CD4-positive, alpha-beta T cell treated with Interleukin-21 for 1 hour (primary cell): ENCODE data around the gene CCDC9B.
A peak's percentile ranks its signal among the peaks of the same experiment; 100 is the strongest.

Experiments used
- DNase-seq: peaks from one replicate; pipeline ENCODE4 v3.0.0-alpha.2; 2020

CCDC9B gene

DNA sequence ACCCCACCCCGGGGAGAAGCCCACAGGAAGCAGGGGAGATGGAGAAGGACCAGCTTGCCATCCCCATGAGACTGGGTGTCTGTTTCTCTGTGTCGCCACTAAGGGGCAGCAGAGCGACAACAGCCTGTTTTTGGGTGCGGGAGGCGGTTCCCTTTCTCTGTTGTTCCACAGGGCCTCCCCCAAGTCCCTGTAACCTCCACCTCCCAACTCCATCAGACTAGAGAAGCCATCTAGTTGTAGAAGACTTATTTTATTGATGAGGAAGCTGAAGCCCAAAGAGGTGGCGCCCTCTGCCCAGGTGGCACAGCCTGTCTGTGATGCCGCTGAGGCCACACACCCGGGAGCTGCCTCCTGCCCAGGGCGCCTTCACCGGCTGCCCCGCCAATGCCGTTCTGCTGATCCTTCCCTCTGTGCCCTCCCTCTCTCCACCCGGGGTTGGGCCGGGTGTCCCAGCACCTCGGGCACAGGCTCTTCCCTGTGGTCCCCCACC is 3.9 kb upstream of the CCDC9B start:
- DNase-seq = peak; percentile 79

GRCh38 chr15:40344217-40344616 is 3.5 kb upstream of the CCDC9B start:
- DNase-seq = no peak

DNA sequence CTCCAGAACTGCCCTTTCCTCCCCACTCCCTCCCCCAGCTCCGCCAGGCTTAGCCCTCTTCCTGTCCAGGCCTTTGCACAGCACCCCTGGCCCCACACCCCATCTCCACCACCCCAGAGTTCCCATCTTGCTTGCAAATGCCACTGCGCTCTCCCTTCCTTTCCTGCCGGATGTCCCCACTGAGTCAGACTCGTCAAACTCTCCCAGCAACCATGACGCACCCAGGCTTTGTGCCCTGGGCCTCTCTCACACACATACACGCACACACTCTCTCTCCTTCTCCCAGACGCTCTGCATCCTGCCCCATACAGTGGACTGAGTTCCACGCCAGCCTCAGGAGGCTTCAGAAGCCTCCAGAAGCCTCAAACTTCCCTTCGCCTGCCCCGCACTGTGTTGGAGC is 2.8 kb upstream of the CCDC9B start:
- DNase-seq = no peak

DNA sequence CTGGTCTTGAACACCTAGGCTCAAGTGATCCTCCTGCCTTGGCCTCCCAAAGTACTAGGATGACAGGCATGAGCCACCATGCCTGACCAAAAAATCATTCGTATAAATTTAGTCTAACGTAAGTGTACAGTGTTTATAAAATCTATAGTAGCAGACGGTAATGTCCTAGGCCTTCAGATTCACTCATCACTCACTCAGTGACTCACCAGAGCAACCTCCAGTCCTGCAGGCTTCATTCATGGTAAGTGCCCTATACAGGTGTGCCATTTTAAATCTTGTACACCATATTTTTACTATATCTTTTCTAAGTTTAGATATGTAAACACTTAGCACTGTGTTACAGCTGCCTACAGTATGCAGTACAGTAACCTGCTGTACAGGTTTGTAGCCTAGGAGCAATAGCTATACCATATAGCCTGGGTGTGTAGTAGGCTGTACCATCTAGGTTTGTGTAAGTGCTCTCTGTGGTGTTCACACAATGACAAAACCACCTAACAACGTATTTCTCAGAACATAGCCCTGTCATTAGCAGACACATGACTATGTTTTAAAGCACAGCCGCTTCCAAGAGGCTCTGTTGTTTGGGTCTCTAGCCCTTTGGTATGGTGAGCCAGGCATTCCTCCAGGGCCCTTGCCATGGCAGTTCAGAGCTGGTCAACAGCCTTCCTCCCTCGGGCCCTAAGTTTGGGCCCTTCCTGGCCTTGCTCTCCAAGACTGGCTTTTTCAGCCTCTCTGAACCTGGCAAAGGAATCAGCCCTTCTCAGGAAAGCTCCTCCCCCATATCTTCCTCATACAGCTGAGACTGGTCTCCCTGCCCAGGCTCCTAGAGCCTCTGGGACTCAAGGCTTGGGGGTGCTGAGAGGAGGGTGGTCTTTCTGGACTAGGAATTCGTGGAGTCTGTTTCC is 1.9 kb upstream of the CCDC9B start:
- no peak for DNase-seq

- no peak for DNase-seq
Observed at GRCh38 chr15:40340038-40340739, 550 bp downstream of the CCDC9B start.

DNA sequence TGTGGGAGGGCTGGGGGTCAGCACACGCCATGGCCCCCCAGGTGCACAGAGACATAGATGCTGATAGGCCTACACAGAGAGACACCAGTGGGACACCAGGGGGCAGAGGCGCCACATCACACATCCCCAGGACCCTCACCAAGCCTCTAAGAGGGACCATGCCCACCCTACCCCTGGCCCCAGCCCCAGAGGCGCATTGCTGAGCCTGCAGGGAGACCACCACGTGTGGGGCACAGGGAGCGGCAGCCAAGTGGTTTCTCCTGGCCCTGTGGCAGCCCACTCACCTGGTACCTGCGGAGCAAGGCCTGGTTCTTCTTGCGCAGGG is 1.2 kb downstream of the CCDC9B start:
- no peak for DNase-seq

- DNase-seq = no peak
Observed at GRCh38 chr15:40338921-40339620, 1.7 kb downstream of the CCDC9B start.

DNA sequence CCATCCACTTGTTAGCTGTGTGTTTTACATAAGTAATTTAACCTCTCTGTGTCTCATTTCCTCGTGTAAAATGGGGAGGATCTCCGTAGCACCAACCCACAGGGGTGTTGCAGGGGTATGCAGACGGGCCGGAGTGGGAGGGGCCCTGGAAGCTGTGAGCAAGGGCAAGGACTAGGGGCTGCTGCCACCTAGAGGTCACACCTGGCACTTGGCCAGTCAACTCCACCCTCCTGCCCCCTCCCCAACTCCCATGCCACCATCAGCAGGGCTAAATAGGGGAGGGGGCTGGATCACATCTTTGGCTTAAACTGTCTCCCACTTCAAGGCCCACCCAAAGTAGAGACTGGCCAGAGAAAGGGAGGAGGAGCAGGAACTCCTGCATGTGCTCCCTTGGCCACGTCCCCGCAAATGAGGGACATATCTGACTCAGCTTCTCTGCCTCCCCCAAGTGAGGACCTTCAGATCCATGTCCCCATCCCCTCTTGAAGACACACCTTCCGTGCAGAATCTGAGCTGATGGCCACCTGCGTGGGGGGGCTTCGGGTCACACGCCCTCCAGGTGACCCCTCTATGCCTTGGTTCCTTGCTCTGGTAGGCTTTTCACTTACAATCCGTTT is 2.6 kb downstream of the CCDC9B start:
- DNase-seq = peak; percentile 79

DNA sequence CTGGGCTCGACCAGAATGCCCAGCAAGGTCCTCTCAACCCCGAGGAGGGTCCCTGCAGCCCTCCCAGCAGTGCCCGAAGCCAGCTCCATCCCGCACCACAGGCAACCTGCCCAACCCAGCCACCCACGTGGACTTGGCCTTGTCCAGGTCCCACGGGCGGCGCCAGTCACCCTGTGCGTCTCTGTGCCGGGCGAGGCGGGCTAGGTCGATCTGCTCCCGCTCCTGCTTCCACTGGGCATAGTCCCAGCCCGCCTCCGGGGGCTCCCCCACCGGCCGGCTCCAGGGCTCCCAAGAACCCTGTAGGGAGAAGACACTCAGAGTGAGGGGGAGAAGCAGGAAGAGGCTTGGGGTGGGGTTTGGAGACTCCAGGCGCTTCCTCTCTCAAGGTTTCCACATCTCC is 3.1 kb downstream of the CCDC9B start:
- DNase-seq = no peak

DNA sequence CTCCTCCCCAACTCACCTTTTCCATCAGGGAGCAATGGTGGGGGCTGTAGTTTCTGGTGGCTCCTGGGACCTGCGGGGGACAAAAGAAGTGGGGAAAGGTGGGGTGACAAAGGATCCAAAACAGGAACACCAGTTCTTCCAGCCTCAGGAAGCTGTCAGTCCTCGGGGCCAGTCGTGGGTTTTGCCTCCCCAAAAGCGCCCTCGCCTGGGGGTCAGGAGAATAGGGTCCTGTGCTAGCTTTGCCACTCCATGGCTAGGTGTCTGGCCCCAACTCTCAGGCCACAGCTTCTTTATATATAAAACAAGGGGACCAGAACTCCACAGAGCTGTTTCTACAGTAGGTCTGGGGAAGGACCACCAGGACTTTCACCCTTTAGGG is 4.0 kb downstream of the CCDC9B start:
- no peak for DNase-seq

GRCh38 chr15:40335938-40336743 is 4.6 kb downstream of the CCDC9B start:
- no peak for DNase-seq

- no peak for DNase-seq
Observed at GRCh38 chr15:40334941-40335795, 5.6 kb downstream of the CCDC9B start.

- DNase-seq = no peak
Observed at GRCh38 chr15:40334541-40334940, 6.2 kb downstream of the CCDC9B start.

DNA sequence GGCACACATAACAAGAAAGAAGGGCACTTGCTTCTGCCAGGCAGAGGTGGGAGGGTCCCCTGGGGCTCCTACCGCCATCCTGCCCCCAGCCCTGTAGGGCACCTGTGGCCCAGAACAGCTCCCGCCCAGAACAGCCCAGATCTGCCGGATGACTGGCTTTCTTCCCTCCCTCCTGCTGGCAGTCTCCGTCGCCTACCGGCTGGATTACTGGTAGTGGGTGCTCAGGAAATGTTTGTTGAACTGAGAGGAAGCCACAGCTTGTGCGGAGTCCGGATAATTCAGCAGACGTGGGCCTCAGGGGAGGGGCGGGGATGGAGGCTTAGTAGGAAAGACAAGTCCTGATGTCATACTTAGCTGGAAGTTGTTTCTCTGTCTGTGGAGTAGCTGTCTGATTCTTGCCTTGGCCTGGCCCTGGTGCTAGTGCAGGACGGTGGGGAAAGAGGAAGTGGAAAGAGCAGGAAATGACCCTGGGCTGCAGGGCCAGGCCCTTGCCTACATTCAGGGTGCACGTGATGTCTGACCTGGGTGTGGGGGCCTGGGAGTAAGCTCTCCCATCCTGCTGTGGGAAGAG is 6.7 kb downstream of the CCDC9B start:
- DNase-seq = peak; percentile 36

DNA sequence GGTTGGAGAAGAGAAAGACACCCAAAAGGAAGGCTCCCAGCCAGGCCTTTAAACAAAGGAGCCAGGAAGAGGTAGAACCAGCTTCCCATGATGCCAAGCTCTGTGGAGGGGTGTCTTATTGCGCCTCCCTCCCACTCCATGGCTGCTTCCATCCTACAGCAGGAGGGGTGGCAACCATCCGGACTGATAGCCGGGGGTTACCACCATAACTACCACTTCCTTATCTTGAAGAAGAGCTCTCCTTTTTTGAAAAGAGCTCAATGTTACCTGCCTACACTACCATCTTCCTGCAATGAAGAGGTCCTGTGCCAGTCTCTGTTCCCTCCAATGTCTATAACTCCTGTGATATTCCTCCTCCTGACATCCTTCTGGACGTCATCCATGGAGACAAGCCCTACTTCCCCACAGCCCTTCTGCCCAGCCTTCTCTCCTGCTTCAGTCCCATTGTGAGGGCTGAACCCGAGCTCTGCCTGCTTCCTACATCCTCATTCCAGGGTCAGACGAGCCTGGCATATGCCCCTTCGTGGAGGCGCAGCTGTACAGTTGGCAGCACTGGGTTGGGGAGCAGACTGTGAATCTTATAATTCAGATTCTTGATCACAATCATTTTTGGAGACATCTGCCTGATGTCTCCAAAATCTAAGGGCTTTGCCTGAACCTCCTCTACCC is 8.5 kb downstream of the CCDC9B start:
- no peak for DNase-seq

DNA sequence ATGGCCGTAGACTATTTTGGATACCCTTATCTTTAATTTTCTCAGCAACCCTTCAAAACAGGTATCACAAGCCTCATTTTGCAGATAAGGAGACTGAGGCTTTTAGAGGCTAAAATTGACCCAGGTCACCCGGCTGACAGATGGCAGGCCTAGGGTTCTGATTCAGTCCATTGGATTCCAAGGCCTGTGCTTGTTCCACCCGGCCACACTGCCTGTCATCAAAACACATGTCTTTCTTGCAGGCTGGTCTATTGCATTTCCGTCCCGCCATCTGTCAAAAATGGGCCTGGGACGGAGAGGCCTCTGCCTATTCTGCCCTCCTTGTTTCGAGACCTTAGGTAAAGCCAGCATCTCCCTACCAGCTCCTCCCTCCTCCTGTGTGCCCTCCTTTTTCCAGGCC is 9.1 kb downstream of the CCDC9B start:
- DNase-seq = no peak

DNA sequence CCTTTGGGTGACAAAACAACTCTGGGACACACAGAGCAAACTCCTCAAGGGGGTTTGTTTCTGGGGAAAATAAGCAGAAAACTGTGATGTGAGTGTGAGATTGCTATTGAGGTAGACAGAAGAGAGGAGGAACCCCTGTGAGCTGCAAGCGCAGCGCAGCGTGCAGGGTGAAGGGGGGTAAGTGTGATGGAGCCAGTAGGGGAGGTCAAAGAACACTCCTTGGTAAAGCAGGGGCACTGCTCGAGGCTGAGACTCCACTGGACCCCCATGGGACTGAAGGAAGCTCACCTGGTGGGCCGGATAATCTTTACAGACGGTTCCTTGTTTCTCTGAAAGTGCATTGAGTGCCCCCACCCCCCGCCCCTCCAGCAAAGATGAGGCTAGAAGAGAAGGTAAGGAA is 9.7 kb downstream of the CCDC9B start:
- DNase-seq = no peak

DNA sequence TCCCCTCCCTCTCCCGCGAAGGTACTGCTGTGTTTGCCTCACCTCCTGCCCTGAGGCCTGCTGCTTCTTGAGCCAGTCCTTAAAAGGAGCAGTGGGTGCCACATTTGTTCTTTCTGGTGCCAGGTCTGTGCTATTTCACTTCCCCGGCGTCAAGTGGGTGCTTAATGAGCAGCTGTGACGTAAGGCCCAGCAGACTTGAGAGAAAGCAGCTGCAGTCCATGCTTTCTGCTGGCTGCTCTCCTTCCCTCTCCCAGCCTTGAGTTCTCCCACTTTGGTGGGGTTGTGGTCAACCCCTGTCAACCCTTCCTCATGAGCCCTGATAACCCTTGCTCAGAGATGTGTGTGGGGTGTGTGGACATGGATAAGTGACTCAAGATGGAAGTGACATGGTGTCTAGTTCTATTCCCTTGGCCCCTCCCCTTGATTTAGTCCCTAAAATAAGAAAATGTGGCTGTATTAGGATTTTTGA is 10.3 kb downstream of the CCDC9B start:
- DNase-seq = no peak

DNA sequence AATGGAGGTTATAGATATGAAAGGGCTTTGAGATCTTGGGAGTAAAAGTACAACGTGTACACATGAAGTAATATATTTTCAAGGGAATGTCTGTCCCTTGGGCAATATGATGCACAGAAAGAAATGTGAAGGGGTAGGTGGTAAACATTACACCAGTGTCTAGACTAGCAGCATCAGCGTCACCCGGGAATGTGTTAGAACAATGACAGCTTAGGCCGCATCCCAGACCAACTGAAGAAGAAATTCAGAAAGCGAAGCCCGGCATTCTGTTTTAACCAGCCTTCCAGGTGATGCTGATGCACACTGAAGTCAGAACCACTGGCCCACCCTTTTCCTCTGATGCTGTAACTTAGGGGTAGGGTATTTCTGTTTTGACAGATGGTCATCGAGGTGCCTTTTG is 10.9 kb downstream of the CCDC9B start:
- no peak for DNase-seq

- DNase-seq = no peak
Observed at GRCh38 chr15:40328751-40329150, 12.0 kb downstream of the CCDC9B start.
